GM12891 (cell line): ENCODE results near the gene CPLANE1.

Experiments used
- POLR2A ChIP-seq: IDR thresholded peaks from 2 replicates; pipeline ENCODE4 v1.6.1; 2011; ENCODE audit warnings: low read depth, low read length, control low read depth
- POLR2AphosphoS5 ChIP-seq: IDR thresholded peaks from 2 replicates; pipeline ENCODE4 v1.6.1; 2011; ENCODE audit warnings: low read depth, low read length, control low read depth
- TAF1 ChIP-seq: IDR thresholded peaks from 2 replicates; pipeline ENCODE4 v1.6.1; 2011; ENCODE audit warnings: low read depth, low read length, control low read depth

GRCh38 chr5:37283214-37283820 is 34.1 kb upstream of the CPLANE1 start:
- no peak for TF ChIP-seq TAF1
- no peak for TF ChIP-seq POLR2A
- TF ChIP-seq POLR2AphosphoS5: no peak
